Gastrocnemius medialis (tissue), 4 donors: ENCODE measurements around the gene MOB3B.

Source experiments
- CTCF ChIP-seq, 5 experiments: fragments of 450-650 bp in 3 of 5; fragments of 200-600 bp in 2 of 5; sonication (generic) in 2 of 5; IDR thresholded peaks in 4 of 5; conservative IDR thresholded peaks in 1 of 5; 1 replicate in 4 of 5; 2 replicates in 1 of 5; pipeline ENCODE4 v1.5.1; 2016 to 2019; ENCODE audit warnings: antibody characterized with exemption in 5 of 5, mild to moderate bottlenecking in 3 of 5, moderate library complexity in 3 of 5
- POLR2A ChIP-seq, 2 donors: fragments of 450-650 bp; IDR thresholded peaks; one replicate each; pipeline ENCODE4 v1.6.1; 2017; ENCODE audit warnings: antibody characterized with exemption in 2 of 2, mild to moderate bottlenecking in 2 of 2, moderate library complexity in 2 of 2

GRCh38 chr9:27279611-27280010 lies 250.0 kb downstream of the MOB3B start:
- TF ChIP-seq CTCF (IDR thresholded peaks at IDR 0.05 in 4 of 5, conservative IDR thresholded peaks at IDR 0.05 in 1 of 5) (no peak), POLR2A (IDR thresholded peaks at IDR 0.05) (no peak)
